Measurements from ENCODE around the gene CMKLR1.

Gene CMKLR1

DNA sequence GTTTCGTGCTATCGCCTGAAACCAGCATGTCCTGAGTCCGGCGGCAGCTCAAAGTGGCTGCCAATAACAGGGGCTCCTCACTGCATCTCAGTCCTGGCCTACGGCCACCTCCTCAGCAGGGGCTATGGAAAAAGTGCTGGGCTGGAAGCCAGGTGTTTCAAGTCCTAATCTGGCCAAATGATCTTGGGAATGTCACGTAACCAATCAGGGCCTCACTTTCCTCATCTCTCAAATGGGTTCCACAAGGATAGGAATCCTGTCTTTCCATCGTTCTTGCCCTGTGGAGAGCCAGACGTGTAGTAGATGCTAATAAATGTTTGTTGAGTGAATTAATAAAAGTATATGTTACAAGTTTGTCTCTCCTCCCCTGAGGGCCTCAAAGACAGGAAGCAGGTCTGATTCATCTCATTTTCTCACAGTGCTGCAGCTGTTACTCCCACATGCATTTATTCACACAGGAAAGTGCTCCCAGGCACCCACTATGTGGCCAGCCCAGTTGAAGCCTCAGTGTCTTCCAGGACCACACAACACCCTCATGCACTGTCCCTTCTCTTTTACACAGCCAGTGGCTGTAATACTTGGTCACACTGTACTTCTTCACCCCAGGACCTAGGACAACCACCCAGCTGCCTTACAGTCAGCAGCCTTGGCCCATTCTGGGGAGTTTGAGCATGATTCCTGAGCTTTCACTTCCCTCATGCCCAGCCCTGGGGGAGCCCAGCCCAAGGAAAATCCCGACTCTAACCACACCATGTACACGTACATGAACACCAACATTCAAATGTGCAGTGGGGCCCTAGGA, 5.0 kb downstream of the CMKLR1 start:
- peak; percentile 19 for DNase-seq

DNA sequence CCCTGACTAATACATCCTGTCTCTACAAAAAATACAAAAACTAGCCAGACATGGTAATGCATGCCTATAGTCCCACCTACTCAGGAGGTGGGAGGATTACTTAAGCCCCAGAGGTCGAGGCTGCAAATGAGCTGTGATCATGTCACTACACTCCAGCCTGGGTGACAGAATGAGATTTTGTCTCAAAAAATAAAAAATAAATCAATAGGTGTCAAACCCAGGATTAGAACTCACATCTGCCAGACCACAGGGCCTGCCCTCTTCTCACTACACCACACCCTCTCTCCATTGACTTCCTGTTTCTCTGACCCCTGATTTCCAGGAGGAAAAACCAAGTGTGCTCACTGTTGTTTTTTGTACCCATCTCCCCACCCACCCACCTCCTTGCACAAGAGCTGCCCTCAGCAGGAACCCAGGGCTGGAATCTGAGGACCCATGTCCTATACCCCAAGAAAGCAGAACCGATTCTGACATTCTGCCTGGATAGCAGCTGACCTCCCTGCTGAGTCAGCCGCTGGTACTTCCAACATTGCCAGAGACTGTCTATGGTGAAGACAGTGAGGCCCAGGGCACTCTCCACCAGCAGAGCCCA, 6.2 kb downstream of the CMKLR1 start:
- peak; percentile 39 for DNase-seq

DNA sequence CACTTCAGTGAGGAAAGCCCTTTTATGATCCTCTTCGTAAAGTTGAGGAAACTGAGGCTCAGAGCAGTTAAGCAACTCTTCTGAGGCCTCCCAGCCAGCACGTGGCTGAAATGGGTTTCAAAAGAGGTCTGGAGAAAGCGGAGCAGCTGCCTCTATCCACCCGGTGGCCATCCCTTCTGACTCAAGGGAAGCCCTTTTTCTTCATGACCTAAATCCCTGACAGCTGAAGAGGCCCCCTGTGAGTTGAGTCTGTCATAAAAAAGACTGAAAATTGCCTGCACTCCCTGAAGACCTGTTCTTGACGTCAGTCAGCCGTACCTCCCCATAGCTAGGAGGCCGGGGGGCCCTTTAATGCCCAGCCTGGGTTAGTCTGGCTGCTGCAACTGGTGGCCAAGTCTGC, 10.7 kb downstream of the CMKLR1 start:
- DNase-seq = no peak

DNA sequence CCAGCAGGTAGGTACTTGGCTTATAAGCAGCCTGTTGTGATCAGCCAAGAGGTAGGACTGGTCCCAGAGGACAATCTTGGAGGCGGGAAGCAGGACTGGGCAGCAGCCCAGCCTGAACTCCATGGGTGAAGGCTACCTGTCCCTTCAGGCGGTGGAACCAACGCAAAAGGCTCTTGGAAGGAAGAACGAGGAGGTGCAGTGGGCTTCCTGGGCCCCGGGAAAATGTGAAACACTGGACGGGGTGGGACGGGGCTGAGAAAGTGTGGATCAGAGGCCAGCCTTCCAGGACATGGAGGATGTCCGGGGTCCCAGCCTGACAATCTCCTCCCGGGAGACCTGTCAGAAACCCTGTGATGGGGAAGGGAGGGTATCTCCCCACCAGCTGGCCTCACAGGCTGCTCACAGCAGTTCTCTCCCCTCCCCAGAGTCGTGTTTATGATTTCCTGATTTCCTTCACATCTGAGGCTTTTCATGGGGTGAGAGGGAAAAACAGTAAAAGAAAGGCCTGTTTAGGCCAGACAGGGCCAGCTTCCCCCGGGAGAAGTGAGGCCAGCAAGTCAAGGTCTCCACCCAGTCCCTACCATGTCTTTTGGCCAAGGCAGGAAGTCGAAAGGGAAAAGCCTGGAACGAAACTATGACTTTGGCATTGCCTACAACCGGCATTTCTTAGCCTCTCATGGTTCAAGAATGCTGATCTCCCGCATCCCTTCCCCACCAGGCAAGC, 11.3 kb downstream of the CMKLR1 start:
- no peak for DNase-seq

DNA sequence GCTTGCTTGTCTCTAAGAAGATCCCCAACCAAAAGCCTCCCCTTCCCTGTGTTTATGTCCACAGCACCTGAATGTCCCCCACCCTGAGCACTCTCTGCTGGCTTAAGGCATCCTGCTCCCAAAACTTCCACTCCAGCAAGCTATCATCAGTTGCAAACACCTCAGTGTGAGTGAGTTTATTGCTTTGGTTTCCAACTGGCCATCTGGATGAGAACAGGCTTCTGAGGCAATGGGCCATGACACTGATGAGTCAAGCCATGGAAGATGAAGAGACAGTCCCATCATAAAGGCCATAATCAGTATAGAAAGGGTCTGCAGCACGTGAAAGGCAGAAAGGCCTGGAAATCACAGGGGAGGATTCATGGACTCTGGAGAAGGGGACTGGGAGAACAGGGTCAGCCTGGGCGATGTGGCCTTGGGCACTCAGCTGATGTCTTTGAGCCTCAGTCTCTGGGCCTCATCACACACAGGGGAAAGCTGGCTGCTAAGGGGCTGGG, 12.8 kb downstream of the CMKLR1 start:
- no peak for DNase-seq

DNA sequence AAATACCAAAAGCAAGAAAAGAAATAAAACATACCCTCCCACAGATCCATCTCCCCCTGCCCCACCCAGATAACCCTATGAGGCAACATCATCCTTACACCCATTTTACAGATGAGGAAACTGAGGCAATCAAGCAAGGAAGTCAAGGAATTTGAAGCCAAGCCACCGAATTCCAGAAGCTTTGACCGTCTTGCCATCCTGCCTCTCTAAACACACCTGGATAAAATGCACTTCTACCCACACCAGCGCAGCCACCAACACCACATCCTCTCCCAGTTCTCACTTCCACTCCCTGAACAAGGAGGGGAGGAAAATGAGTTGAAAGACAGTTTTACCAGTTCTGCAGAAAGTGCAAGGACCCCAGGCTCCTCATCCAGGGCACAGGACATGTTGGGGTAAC, 13.6 kb downstream of the CMKLR1 start:
- no peak for DNase-seq

DNA sequence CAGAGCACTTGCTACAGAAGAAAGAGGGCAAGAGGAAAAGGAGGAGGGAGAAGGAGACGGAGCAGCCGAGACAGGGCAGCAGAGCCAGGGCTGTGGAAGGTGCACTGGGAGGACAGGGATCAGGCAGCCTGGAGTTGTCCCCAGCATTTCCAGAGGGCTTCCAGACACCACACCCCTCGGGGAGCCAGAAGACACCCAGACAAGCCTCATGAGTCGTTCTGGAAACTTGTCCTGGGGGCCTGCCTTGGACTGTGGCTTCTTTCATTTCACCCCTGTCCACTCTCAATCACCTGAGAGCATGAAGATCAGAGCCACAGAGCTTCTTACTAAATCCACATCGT, 14.1 kb downstream of the CMKLR1 start:
- DNase-seq = no peak

DNA sequence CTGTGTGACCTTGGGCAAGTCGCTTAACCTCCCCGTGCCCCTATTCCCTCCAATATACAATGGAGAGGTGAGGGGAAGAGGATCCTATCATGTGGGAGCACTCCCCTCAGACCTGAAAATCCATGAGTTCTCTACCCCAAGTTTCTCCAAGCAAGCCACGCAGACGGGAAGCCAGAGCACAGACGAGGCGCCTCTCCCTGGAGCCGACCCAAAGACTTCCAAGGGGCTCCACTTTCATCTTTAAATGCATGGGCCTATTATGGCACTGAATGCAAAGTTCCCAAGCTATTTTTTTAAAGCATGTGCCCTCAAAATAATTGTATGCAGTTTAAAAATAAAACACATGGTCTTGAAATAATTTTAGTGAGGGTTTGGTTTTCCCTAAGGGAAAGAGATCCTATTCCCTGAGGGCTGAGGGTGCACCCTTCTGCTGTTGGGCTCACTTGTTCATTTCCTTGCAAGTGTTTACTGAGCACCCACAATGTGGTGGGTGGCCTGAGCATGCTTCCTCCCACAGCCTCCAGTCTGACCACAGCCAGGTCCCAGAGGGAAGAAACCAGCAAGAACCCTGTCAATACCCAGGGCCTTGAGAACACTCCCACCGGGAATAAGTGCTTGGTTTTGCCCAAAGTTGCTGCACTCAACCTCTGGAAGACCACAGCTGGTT, 14.6 kb downstream of the CMKLR1 start:
- DNase-seq = no peak

DNA sequence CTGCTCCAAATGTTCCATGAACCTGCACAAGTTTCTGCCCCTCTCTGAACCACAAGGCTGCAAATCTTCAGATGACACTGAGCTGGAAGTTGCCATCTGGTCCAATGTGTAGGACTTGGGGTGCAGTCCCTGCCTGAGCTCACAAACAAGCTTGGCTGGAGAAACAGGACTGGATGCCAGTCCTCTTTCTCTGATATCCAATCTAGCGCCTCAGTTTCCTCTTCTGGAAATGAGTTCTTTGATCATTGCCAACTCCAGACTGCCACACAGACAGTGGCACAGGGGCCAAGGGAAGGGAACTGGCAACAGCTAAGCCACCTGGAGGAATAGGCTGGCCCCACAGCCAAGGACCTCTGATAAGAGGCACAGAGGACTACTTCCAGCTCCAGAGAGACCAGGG, 15.5 kb downstream of the CMKLR1 start:
- no peak for DNase-seq

DNA sequence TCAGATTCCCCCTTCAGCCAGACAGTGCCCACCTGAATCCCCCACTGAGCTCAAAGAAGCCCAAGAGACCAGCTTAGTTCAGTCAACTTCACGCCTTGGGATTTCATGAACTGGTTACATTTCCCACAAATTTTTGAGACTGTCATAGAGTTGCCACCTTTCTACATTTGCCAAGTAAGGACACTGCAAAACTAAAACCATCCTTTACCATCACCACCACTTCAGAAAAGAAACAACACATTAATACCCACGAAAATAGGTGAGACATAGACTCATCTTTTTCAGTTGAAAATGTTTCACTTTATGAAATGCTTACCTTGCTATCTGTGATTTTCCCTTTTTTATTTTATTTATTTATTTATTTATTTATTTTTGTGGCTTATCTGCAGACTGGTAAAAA, 16.1 kb downstream of the CMKLR1 start:
- no peak for DNase-seq

DNA sequence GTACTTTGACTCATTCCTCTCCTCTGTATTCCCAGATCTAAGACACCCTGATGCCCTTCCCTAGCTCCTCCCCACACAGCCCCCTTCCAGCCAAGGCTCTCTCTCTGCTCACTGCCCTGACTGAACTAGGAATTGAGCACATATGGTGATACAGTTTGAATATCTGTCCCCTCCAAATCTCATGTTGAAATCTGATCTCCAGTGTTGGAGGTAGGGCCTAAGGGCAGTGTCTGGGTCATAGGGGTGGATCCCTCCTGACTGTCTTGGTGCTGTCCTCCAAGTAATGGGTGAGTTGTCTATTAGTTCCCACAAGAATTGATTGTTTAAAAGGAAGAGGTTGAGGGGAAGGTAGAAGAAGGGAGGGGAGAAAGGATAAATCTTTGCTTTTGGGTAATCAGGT, 17.4 kb downstream of the CMKLR1 start:
- no peak for DNase-seq

DNA sequence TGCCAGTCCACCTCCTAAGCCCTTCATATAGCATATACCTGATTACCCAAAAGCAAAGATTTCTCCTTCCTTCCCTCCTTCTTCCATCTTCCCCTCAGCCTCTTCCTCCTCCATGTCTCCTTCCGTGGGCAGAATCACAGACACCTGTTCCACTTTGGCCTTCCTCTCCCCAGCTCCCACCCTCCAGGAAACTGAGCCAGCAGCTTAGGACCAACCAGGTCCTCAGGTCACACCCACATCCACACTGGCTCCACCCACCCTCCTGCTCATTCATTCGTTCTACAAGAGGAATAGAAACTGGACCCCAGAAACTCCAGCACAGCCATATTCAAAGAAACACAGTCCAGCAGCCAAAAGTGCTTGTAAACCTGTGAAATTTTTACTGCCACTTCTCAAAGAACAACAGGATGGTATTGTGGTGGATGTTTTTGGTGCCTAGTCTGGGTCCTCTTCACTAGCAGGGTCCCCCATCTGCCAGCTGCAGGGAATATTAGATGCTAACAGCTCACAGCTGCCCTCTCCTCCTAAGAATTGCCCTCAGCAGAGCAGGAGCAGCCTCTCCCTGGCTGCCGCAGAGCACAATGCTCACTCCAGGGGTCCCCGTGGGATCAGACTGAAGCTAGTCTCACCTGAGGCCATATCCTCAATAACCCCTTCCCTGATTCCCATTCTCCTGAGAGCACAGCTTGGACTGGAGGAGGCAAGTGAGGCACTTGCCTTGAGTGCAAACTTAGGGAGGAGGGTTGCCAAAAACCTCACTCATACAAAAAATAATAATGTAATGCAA, 18.4 kb downstream of the CMKLR1 start:
- no peak for DNase-seq

DNA sequence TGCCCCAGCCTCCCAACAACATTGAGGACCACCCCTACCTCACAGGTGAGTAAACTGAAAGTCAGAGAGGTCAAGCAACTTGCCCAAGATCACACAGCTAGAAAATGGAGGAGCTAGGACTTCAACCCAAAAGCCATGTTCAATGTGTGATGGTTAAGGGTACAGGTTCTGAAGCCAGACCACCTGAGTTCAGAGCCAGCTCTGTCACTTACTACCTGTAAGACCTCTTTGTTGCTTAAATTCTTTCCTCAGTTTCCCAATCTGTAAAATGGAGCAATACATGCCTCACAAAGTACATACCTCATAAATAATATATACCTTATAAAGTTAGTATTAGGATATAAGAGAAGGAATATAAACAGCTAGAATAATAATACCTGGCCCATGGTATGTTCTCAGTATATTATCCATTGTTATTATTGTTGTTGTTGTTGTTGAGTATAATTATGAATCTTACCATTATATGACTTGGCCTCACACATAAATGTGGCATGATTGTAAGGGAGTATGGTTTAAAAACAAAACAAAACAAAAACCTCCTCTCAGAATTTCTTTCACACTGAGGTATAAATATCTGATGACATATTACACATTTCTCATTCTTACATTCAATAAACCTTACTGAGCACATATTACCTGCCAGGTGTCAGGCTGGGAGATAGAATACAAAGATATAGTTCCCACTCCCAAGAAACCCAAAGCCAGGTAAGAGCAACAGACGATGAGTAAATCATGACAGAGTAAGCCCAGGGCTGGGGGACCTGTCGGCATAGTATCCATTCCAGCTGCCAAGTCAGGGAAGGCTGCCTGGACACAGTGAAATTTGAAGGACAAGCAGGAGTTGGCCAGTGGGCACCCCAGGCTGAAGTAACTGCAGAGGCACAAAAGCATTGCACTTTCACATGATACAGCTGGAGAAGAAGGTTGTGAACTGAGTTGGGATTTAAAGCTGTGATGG, 19.6 kb downstream of the CMKLR1 start:
- no peak for DNase-seq

DNA sequence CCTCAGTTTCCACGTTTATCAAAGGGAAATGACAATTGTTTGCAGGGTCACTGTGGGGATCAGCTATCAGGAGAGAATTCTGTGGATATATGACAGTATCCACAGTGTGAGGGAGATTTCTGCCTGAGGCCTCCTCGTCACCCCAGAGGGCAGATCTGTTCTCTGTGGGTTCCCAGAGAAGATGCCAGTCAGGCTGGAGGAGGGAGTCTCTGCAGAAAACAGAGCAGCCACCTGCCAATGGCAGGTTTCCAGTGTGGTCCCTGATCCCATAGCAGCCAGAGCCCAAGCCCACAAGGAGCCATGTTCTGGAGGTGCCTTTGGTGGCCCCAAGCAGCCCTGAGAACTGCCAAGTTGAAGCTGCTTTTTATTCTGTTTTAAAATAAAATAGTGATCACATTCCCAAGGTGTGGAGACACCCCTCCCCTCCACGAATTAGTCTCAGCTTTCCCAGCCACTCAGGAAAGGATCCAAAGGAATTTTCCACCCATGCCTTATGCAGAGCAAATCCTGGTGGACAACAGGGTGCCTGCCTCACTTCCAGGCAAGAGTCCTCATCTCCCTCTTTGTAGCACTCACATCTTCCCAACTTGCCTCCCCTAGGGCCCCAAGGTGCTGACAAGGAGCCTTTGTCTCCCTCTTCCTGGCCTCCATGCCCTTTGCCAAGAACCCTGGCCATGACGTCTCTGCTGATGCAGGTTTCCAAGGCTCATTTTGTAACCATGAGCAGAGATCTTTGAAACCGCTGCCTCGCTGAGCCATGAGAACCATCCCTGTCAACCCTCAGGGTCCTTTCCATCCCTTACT, 20.4 kb downstream of the CMKLR1 start:
- DNase-seq = no peak

DNA sequence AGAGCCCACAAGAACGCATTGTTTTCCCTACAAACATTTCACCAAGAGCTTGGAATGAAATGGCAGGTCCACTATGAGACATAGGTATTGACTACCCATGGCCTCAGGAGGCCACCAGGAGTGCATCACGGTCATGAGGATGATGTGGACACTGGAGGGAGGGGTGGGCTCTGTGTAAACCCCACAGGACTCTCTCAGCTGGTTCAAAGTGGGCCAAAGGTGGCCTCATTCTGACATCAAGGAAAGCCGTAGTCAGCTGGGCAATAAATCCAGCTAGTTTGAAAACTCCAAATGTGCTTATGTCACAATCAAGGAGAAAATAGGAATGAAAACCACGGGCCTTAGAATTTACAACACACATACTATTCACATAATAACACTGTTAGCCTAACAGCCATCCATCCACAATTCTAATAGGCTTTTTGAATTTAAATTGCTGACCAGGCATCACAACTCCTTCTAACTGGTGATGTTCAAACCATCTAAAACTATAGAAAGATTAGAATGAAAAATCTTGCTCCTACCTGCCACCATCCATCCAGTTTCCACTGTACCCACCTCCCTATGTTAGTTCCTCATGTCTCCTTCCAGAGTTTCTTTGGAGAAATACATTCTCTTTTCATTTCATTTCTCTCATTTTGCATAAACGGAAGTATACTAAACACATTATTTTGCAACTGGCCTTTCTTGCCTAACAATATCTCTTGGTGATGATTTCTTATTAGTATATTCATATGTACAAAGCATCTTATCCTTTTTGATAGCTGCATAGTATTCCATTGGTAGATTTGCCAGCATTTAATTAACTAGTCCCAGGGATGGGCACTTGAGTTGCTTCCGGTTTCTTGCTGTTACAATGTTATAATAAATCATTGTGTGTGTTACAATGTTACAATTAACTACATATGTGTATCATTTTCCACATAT, 21.5 kb downstream of the CMKLR1 start:
- no peak for DNase-seq

DNA sequence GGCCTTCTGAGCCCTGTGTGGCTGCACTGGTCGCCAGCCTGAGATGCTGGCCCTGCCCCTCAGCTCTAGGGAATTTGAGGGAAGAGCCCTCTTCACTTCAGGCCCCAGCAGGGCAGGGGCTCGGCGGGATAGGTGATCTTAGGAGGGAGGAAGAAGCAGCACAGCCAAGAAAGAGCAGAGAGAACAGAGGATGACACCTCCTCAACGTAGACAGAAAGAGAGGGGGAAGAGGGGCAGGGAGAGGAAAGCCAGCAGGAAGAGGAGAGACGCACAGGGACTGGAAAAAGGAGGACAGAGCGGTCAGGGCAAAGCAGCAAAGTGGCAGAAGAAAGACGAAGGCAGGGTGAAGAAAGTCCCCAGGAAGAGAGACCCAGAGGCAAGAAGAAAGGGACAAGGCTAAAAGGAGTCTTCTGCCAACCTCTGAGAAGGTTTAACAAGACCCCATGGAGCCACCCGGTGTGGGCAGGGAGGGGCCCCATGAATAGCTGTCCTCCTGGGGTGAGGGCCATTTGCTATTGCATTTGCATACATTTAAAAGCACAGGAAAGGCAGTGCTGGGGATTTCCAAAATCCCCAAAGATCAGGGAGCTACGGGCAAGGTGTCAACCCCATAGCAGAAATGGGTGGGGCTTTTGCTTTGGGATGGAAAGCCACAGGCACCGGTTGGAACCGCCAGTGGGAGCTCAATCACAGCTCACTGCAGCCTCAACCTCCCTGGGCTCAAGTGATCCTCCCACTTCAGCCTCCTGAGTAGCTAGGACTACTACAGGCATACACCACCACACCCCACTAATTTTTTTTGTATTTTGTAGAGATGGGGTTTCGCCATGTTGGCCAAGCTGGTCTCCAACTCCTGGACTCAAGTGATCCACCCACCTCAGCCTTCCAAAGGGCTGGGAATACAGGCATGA, 22.7 kb downstream of the CMKLR1 start:
- DNase-seq = no peak

DNA sequence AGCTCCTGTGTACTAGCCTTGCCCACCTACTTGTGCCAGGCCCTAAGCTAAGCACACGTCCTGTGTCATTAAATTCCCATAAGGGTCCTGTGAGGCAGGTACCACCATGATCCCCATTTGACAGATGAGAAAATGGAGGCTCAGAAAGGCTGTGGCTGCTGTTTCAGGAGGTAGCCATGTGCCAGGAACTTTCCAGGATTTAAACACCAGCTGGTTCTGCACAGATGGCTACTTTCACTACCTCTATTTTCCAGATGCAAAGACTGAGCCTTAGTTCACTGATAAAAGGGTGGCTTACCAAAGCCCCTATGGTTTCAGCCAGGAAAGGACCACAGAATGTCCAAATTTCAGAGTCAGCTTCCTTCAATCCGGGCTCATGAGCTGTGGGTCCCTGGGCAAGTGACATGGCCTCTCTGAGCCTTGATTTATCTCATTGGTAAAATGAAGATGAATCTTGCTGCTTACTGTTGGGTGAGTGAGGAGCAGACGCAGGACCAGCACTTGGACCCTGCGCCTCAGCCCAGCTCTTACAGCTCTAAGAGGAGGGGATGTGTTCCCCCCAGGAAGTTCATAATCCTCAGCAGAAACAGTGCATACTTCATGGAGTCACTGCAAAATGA, 23.5 kb downstream of the CMKLR1 start:
- no peak for DNase-seq
